CMK (cell line): ENCODE results near the gene SQSTM1.
"Not testable (repeated sequence)": the region's sequence is repeated elsewhere in the genome, so short reads cannot be mapped to it uniquely, and the experiment has no call there.

Source experiments
- DNase-seq: peaks from one replicate; pipeline ENCODE4 v3.0.0-alpha.2; 2010; ENCODE audit warnings: low read depth

SQSTM1 gene

DNA sequence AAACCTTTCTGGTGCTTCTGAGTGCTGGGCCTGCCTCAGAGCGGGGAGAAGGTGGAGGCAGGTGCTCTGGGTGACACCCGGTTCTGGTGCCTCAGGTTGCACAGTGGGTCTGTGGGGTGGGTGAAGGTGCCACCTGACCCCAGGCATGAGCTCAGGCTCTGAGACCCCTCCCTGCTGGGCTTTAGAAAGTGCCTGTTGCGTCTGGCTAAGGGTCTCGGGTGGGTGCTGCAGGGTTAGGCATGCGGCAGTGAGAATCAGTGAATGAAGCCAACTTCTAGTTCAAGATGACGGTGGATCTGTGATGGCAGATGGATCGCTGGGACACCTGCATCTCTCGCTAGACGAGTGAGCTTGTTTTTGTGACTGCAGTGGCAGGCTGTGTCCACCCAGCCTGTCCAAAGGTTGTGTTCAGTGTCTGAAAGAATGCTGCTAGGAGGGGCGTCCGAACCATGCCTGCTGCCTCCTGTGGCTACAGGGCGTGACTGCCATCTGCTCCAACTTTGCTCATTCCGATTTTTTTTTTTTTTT, 5.0 kb downstream of the SQSTM1 start:
- DNase-seq: no peak

DNA sequence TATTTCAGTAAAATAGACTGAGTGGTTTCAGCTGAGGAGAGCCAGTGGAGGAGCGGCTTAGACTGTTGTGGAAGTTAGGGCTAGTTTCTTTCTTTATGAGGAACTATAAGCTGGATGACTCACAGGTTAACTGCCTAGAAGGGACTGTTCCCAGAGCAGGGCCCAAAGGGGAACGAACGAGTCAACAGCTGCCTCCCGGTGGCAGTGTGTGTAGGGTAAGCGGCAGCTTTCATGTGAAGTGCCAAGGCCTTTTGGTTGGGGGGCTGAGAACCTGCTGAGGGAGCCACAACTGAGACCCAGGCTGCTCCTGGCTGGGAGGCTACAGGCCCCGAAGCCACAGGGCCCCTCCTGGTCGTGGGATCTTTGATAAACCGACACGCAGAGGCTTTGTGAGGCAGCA, 7.0 kb downstream of the SQSTM1 start:
- DNase-seq: no peak

DNA sequence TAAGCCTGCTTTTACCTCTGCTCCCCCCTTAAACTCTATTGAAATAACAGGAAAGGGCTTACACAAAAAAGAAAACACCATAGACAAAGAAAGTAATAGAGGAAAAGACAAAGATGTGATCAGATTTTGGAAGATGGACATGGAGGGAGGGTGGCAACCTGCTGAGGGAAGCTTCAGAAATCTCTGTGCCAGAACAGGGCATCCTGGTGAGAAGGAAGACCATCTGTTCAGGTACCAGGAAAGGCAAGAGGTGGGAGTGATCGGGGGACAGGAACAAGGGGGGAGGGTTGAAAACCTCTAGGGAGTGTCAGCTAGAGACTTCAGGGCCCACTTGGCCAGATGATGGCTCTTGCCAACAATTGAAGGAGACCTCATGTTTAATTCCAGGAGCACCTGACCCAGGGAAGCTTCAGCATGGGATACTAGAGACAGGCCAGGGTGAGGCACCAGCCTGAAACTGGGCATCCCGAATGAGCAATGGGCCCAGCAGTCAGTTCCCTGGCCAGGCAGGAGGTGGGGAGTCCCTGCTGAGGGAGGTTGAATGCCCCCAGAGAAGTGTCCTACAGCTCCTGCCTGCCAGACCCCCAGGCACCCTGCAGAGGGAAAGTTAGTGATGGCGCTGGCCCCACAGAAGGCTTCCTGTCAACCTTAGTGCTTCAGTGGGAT, 8.2 kb downstream of the SQSTM1 start:
- no peak for DNase-seq

DNA sequence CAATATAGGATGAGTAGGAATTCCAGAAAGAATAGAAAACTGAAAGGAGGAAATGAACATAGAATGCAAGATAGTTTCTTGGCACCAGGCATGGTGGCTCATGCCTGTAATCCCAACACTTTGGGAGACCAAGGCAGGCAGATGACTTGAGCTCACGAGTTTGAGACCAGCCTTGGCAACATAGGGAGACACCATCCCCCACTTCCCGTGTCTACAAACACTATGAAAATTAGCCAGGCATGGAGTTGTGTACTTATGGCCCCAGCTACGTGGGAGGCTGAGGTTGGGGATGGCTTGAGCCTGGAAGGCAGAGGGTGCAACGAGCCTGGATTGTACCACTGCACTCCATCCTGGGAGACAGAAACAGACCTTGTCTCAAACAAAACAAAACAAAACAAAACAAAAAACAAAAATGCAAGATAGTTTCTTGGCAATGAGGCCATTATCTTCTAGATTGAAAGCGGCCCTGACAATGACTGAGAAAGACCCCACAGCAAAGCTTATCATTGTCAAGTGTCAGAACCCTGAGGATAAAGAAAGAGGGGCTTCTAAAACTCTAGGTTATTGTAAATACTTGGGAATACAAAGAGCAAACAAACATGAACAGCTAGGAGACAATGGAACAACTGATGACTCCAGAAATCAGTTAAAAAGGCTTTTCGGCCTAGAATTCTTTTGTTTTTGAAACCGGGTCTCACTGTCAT, 9.2 kb downstream of the SQSTM1 start:
- DNase-seq: no peak

DNA sequence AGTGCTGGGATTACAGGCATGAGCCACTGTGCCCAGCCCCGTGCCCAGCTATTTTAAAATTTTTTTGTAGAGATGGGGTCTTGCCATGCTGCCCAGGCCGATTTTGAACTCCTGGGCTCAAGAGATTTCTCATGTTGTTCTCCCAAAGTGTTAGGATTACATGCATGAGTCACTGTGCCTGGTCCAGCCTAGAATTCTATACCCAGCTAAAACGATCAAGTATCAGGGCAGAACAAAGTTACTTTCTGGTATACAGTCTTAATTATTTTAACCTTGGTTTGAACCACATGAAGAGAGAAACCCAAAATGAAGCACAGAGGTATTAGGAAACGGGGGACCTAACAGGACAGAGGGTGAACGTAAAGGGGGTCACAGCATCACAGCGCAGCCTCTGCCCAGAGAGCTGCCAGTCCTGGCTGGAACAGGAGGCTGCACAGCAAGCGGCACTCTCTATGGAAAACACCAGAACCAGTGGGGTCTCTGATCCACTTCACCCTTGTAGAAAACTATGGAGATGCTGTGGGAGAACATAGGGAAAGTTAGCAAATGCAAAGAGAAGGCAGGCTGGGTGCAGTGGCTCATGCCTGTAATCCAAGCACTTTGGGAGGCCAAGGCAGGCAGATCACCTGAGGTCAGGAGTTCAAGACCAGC, 10.2 kb downstream of the SQSTM1 start:
- DNase-seq: no peak

DNA sequence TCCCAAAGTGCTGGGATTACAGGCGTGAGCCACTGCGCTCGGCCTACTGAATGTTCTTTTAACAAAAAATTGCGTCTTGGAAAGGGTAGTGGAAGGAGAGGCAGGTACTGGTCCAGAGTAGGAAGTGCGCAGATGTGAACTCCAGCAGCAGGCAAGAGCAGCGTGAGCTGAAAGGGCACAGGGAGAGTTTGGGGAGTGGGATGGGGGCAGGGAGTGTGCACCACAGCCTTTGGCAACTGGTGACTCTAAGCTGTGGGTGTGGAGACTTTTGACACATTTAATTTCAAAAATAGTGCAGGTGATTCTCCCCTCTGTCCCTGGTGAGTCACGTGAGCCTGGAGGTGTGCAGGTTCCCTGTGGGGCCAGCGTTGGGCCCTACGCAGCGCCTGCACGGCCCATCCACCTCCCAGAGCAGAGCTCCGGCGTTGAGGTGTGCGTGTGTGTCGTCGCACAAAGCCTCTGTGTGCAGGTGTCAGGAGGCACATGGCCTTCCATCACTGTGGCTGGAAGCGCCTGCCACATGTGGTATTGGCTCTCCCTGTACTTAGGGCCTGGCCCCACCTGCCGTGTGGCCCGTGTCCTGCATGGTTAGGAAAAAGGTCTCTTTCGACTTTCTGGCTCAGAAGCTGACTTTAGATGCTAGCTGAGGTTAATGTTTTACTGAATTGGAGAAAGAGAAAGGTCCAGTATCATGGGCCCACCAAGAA, 11.5 kb downstream of the SQSTM1 start:
- DNase-seq: no peak

DNA sequence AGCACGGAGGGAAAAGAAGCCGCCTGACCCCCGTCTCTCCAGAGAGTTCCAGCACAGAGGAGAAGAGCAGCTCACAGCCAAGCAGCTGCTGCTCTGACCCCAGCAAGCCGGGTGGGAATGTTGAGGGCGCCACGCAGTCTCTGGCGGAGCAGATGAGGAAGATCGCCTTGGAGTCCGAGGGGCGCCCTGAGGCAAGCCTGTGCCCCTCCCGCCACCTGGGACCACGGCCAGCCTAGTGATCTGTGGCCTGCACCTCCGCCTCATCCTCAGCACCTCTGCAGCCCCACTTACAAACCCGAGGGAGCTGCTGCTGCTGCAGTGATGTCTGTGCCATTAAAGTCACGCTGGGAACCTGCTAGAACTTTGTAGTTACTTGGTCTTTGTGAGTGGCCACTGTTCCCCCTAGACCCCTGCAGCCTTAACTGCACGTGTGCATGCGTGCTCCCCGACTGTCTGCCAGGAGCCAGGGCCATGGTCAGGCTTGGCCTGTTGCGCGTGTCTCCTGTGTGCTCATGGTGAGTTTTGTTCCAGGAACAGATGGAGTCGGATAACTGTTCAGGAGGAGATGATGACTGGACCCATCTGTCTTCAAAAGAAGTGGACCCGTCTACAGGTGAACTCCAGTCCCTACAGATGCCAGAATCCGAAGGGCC, 12.5 kb downstream of the SQSTM1 start:
- DNase-seq: no peak

DNA sequence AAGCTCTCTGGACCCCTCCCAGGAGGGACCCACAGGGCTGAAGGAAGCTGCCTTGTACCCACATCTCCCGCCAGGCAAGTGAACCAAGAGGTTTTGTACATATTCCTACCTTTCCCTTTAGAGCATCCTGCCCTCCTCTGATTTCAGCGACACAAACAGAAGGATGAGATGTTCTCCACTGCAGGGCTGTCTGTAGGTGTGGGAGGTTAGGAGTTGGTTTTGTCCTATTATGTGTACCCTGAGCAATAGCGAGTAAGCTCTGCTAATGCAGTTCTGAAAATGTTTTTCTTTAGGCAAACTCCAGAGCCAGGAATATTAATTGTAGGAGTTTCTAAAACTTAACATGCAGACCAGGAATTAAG, 13.0 kb downstream of the SQSTM1 start:
- DNase-seq: no peak

DNA sequence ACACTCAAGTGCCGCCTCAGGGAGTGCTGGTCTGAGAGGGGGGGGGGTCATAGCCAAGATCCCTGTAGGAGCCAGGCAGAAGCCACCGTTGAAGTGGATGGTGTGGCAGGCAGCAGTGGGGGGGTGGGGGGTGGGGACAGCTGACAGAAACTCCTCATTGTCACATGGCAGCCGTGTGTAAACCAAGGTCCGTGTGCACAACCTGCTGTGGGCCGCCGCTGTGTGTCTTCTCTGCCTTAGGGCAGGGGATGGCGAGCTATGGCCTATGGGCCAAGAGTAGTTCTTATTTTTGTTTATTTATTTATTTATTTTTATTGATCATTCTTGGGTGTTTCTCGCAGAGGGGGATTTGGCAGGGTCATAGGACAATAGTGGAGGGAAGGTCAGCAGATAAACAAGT, 13.4 kb downstream of the SQSTM1 start:
- no peak for DNase-seq

DNA sequence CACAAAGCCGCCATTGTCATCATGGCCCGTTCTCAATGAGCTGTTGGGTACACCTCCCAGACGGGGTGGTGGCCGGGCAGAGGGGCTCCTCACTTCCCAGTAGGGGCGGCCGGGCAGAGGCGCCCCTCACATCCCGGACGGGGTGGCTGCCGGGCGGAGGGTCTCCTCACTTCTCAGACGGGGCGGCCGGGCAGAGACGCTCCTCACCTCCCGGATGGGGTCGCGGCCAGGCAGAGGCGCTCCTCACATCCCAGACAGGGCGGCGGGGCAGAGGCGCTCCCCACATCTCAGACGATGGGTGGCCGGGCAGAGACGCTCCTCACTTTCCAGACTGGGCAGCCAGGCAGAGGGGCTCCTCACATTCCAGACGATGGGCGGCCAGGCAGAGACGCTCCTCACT, 14.2 kb downstream of the SQSTM1 start:
- DNase-seq: not testable (repeated sequence)

DNA sequence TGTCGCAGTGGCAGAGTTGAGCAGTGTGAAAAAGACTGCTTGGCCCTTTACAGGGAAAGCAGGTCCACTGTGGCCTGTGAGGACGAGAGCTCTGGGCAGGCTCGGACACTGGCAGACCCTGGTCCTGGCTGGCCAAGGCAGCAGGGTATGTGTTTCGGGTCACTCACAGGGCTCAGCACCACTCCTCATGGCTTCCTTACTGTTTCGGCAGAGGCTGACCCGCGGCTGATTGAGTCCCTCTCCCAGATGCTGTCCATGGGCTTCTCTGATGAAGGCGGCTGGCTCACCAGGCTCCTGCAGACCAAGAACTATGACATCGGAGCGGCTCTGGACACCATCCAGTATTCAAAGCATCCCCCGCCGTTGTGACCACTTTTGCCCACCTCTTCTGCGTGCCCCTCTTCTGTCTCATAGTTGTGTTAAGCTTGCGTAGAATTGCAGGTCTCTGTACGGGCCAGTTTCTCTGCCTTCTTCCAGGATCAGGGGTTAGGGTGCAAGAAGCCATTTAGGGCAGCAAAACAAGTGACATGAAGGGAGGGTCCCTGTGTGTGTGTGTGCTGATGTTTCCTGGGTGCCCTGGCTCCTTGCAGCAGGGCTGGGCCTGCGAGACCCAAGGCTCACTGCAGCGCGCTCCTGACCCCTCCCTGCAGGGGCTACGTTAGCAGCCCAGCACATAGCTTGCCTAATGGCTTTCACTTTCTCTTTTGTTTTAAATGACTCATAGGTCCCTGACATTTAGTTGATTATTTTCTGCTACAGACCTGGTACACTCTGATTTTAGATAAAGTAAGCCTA, 15.7 kb downstream of the SQSTM1 start:
- no peak for DNase-seq

DNA sequence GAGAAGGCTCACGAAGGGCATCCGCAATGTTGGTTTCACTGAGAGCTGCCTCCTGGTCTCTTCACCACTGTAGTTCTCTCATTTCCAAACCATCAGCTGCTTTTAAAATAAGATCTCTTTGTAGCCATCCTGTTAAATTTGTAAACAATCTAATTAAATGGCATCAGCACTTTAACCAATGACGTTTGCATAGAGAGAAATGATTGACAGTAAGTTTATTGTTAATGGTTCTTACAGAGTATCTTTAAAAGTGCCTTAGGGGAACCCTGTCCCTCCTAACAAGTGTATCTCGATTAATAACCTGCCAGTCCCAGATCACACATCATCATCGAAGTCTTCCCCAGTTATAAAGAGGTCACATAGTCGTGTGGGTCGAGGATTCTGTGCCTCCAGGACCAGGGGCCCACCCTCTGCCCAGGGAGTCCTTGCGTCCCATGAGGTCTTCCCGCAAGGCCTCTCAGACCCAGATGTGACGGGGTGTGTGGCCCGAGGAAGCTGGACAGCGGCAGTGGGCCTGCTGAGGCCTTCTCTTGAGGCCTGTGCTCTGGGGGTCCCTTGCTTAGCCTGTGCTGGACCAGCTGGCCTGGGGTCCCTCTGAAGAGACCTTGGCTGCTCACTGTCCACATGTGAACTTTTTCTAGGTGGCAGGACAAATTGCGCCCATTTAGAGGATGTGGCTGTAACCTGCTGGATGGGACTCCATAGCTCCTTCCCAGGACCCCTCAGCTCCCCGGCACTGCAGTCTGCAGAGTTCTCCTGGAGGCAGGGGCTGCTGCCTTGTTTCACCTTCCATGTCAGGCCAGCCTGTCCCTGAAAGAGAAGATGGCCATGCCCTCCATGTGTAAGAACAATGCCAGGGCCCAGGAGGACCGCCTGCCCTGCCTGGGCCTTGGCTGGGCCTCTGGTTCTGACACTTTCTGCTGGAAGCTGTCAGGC, 16.6 kb downstream of the SQSTM1 start:
- DNase-seq: no peak

DNA sequence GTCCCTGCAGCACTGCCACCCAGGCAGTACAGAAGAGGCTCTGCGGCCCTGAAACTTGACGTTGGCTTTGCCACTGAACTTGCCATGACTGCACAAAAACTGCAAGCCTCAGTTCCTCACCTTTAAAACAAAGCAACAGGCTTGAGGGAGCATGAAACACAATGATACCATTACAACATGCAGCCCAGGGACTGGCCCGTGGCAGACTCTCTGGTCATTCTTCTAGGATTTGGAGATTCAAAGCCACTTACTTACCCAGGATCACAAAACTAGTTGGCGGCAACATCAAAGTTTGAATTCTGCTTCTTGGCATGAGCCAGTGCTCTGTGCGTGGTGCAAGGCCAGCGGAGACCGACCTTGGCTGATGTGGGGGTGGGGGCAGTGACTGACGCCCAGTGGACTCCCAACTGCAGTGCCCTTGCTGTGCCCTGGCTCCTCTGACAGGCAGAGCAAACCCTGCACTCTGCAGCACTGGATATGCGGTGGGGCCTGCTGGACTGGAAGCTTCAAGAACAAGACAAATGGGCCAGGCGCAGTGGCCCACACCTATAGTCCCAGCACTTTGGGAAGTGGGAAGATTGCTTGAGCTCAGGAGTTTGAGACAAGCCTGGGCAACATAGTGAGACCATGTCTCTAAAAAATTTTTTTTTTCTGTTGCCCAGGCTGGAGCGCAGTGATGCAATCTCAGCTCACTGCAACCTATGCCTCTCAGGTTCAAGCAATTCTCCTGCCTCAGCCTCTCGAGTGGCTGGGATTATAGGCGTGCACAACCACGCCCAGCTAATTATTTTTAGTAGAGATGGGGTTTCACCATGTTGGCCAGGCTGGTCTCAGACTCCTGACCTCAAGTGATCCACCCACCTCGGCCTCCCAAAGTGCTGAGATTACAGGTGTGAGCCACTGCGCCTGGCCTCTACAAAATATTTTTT, 18.9 kb downstream of the SQSTM1 start:
- DNase-seq: no peak

DNA sequence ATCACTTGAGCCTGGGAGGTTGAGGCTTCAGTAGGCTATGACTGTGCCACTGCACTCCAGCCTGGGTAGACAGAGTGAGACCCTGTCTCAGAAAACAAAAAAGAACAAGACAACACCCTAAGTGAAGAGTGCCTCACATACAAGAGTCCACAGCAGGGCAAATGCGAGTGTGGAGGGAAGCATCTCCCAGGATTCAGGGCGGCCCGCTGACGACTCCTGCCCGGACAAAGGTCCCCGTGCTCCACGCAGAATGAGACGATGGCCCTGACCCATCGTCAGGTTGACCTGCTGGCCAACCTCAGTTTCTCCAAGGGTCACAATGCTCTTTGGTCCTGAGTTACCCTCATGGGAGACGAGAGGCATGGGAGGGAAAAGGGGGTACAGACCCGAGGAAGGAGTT, 19.6 kb downstream of the SQSTM1 start:
- no peak for DNase-seq

DNA sequence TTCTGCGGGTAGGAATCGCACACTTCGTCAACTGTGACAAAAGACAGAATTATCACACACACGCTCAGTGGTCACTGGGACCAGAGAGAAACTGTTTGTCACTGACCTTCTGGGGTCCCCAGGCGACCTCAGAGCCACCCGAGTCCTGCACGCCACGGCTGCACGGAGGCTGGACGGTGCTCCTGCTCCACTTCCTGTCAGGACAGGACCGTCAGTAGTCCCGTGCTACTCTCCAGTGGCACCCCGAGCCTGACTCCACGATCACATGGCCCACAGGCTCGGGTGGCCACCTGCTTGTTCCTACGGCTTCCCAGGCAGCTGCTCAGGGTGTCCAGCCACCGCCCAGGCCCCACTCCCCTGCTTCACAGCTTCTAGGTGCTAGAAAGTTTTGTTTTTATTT, 20.1 kb downstream of the SQSTM1 start:
- no peak for DNase-seq

DNA sequence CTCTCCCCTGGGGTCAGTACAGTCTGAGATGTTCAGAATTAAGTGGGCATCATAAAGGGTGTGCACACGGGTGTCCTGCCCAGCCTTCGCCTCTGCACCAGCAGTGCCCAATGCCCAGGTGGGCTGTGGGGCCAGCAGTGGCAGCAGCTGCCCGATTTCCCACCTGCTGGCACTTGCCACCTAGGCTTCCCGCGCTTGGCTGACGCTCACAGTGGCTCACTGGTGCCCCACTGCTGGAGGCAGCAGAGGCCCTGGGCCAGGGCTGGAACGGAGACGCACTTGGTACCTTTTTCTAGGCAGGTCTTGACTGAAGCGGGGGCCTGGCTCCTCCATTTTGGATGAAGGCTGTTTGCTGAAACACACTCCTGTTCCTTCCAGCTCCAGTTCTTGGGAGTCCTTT, 20.9 kb downstream of the SQSTM1 start:
- no peak for DNase-seq

DNA sequence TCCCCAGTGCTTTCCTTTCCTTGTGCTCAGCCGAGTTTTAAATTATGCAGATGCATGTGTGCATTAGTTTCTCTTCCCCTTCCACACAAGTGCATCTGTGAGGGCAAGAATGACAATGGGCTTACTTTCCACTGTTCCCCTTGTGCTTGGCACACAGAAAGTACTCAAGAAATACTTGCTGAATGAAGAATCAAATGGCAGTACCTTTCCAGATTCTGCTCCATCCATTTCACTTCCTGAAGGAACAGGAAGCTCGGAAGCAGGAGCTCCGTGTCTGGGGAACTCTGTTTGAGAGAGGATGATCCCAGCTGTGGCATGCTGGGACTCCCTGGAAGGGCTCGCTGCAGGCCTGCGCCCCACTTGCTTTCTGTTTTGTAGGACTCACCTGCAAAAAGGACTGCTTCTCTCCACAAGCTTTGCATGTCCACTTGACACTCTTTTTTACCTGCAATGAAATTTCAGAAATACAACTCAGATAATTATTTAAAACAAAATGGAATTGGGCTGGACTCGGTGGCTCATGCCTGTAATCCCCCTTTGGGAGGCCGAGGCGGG, 32.4 kb downstream of the SQSTM1 start:
- DNase-seq: no peak

DNA sequence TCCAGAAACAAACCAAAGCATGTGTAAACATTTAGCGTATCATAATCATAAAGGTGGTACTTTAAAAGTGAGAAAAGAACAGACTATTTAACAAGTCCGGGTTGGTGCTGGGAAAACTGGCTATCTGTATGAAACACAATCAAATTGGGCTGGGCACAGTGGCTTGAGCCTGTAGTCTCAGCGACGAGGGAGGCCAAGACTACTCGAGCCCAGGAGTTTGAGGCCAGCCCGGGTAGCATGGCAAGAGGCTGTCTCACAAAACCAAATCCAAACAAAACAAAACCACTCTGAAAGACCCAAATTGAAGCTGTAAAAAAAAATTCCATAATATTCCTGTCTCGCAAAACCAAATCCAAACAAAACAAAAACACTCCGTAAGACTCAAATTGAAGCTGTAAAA, 33.7 kb downstream of the SQSTM1 start:
- no peak for DNase-seq

DNA sequence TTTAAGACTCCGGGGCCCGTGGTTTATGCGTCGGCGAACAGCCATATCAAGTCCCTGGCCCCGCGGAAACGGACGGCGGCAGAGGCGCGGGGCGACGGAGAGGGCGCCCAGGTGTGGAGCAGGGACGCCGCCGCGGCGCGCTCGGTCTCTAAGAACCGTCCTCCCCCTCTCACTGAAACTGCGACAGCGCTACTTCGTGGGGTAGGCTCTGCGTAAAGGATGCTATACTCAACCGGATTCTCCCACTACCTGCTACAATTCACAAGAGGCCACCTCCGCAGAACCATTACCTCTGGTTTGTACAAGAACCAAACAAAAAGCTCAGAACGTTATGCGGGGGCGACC, 37.5 kb downstream of the SQSTM1 start:
- no peak for DNase-seq
